Suppressor macrophage (primary cell): ENCODE data around the gene DHRS1.
A peak's percentile ranks its signal among the peaks of the same experiment; 100 is the strongest.

Source experiments
- DNase-seq, 4 experiments: peaks; one replicate each; pipeline ENCODE4 v3.0.0-alpha.2; 2020 to 2022

The DHRS1 gene

GRCh38 chr14:24327914-24328313, 28.3 kb upstream of the DHRS1 start:
- peak in 2 of 4 experiments; percentile 21 to 44 for DNase-seq

- peak in 3 of 4 experiments; percentile 62 to 86 (median 66) for DNase-seq
Measured at GRCh38 chr14:24327303-24327702, 27.7 kb upstream of the DHRS1 start.

GRCh38 chr14:24325963-24326362, 26.4 kb upstream of the DHRS1 start:
- no peak for DNase-seq

GRCh38 chr14:24325041-24325530, 25.5 kb upstream of the DHRS1 start:
- DNase-seq: peak in 1 of 4 experiments; percentile 1

GRCh38 chr14:24324024-24324423, 24.4 kb upstream of the DHRS1 start:
- DNase-seq: peak in 1 of 4 experiments; percentile 2

- DNase-seq: peak in 1 of 4 experiments; percentile 1
Measured at GRCh38 chr14:24323341-24323740, 23.8 kb upstream of the DHRS1 start.

- DNase-seq: no peak
Measured at GRCh38 chr14:24322672-24323071, 23.1 kb upstream of the DHRS1 start.

GRCh38 chr14:24321212-24321975, 21.8 kb upstream of the DHRS1 start:
- peak in 1 of 4 experiments; percentile 1 for DNase-seq

GRCh38 chr14:24317141-24317928, 17.8 kb upstream of the DHRS1 start:
- peak in 1 of 4 experiments; percentile 23 for DNase-seq

GRCh38 chr14:24316597-24316950, 17.0 kb upstream of the DHRS1 start:
- no peak for DNase-seq

GRCh38 chr14:24315807-24316596, 16.4 kb upstream of the DHRS1 start:
- DNase-seq: no peak

- DNase-seq: peak in 3 of 4 experiments; percentile 36 to 52 (median 38)
Measured at GRCh38 chr14:24315243-24315806, 15.7 kb upstream of the DHRS1 start.

- peak in 1 of 4 experiments; percentile 14 for DNase-seq
Measured at GRCh38 chr14:24314377-24315193, 15.0 kb upstream of the DHRS1 start.

GRCh38 chr14:24313913-24314312, 14.3 kb upstream of the DHRS1 start:
- peak in 3 of 4 experiments; percentile 59 to 71 (median 70) for DNase-seq

GRCh38 chr14:24312736-24313507, 13.3 kb upstream of the DHRS1 start:
- DNase-seq: peak; percentile 83 to 94 (median 90)

GRCh38 chr14:24311837-24312615, 12.4 kb upstream of the DHRS1 start:
- DNase-seq: peak; percentile 61 to 88 (median 76)

- peak in 3 of 4 experiments; percentile 41 to 73 (median 68) for DNase-seq
Measured at GRCh38 chr14:24310646-24311604, 11.3 kb upstream of the DHRS1 start, which contains the start of gene LTB4R. LTB4R (plus strand) TSS chr14:24311502; CDS start chr14:24315652, 4,150 bp downstream.

GRCh38 chr14:24310265-24310645, 10.7 kb upstream of the DHRS1 start:
- no peak for DNase-seq
